Glutamatergic neuron (in vitro differentiated cells): Measurements from ENCODE around the gene USP44. TPM values are rescaled to one million over a fixed set of nuclear protein-coding genes. Genes with fewer than 3 reads are reported as not detected.

Experiments used
- DNase-seq: peaks from one replicate; pipeline ENCODE4 v3.0.0; 2022
- H3K27ac Mint-ChIP-seq: one replicate; pipeline ENCODE4 v1.8.0; 2020; ENCODE audit warnings: mild to moderate bottlenecking, mixed read lengths, inconsistent platforms; ENCODE audit not compliant: unreplicated experiment
- H3K27me3 Mint-ChIP-seq: one replicate; pipeline ENCODE4 v1.8.0; 2020; ENCODE audit warnings: mild to moderate bottlenecking, moderate library complexity, mixed read lengths, inconsistent platforms; ENCODE audit not compliant: unreplicated experiment
- H3K36me3 Mint-ChIP-seq: one replicate; pipeline ENCODE4 v1.8.0; 2020; ENCODE audit warnings: mild to moderate bottlenecking, mixed read lengths, inconsistent platforms; ENCODE audit not compliant: unreplicated experiment
- H3K4me1 Mint-ChIP-seq: one replicate; pipeline ENCODE4 v1.8.0; 2020; ENCODE audit warnings: mild to moderate bottlenecking, low read depth, mixed read lengths, inconsistent platforms; ENCODE audit not compliant: unreplicated experiment
- H3K4me3 Mint-ChIP-seq: one replicate; pipeline ENCODE4 v1.8.0; 2020; ENCODE audit warnings: mild to moderate bottlenecking, mixed read lengths, inconsistent platforms; ENCODE audit not compliant: unreplicated experiment
- H3K9me3 Mint-ChIP-seq: one replicate; pipeline ENCODE4 v1.8.0; 2020; ENCODE audit warnings: mild to moderate bottlenecking, moderate library complexity, mixed read lengths, inconsistent platforms; ENCODE audit not compliant: unreplicated experiment
- CTCF ChIP-seq: fragments of 200-600 bp; sonication (generic); IDR thresholded peaks from one replicate; pipeline ENCODE4 v1.5.0; 2021; ENCODE audit not compliant: partially characterized antibody, unreplicated experiment
- total RNA-seq: library from RNA; stranded (reverse); fragmentation: NEBNext Ultra II Directional; extraction: Animal tissue kit (Norgen Biotek cat#: 25700); gene quantifications from one replicate; pipeline ENCODE4 v1.2.1, GENCODE V29; 2021; ENCODE audit not compliant: unreplicated experiment

The USP44 gene
- total RNA-seq, 1 donor from 2014 or later = 2.7 TPM

DNA sequence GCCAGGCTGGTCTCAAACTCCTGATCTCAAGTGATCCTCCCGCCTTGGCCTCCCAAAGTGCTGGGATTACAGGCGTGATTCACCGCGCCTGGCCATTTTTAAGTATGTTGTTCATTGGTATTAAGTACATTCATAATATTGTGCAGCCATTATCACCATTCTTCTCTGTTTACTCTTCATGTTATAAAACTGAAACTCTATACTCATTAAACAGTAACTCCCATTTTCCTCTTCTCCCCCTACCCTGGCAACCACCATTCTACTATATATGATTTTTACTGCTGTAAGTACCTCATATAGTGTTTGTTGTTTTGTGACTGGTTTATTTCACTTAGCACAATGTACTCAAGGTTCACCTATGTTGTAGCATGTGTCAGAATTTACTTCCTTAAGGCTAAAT lies 54.2 kb downstream of the USP44 start:
- Mint-ChIP-seq H3K27ac (no peak overlapping the region), H3K4me1 (no peaks in the 10 kb centered on the region), H3K27me3 (peaks cover 5% of the 10 kb centered on the region), H3K4me3 (no peak overlapping the region), H3K9me3 (no peaks in the 10 kb centered on the region), H3K36me3 (peaks cover 10% of the 10 kb centered on the region)
- TF ChIP-seq CTCF = no peak
- DNase-seq = no peak

DNA sequence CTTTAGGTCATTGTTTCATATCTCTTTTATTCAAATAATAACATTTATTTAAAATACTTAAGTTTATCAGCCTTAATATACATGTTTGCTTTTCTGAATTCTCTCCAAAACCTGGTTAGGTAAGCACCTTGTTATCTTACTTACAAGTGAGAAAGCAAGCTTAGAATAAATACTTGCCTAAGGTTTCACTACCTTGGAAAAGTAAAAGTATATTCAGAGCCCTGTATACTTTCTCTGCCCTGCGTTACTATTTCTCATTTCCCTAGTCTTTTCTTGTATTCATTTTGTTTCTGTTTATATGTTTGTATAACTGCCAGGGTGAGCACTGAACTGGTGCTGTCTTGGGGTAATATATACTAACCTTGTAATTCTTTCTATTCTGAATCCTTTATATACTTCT lies 55.8 kb downstream of the USP44 start:
- no peak overlapping the region for H3K4me3 Mint-ChIP-seq
- no peak for TF ChIP-seq CTCF
- no peaks in the 10 kb centered on the region for H3K9me3 Mint-ChIP-seq
- no peak for DNase-seq
- peaks cover 5% of the 10 kb centered on the region for H3K27me3 Mint-ChIP-seq
- peaks cover 10% of the 10 kb centered on the region for H3K36me3 Mint-ChIP-seq
- H3K27ac Mint-ChIP-seq = no peak overlapping the region
- no peaks in the 10 kb centered on the region for H3K4me1 Mint-ChIP-seq

DNA sequence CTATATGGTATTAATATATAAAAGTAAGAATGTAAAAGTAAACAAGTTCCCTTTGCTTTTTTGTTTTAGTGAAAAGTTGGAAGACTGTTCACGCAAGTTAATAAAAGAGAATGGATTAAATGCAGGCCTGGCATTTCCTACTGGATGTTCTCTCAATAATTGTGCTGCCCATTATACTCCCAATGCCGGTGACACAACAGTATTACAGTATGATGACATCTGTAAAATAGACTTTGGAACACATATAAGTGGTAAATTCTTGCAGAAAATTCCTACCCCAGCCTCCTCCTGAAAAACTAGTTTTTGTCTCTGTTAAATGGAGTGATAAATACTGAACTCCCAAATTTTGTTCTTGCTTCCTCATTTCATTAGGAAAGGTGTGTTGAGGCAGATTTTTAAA lies 56.4 kb downstream of the USP44 start:
- Mint-ChIP-seq H3K4me1 (no peaks in the 10 kb centered on the region), H3K36me3 (peaks cover 10% of the 10 kb centered on the region), H3K27ac (no peak overlapping the region), H3K4me3 (no peak overlapping the region), H3K9me3 (no peaks in the 10 kb centered on the region), H3K27me3 (peaks cover 5% of the 10 kb centered on the region)
- TF ChIP-seq CTCF = no peak
- DNase-seq = no peak

GRCh38 chr12:95492462-95492861 lies 58.8 kb downstream of the USP44 start:
- no peaks in the 10 kb centered on the region for H3K9me3 Mint-ChIP-seq
- H3K4me3 Mint-ChIP-seq = no peak overlapping the region
- H3K27ac Mint-ChIP-seq = no peak overlapping the region
- no peak for TF ChIP-seq CTCF
- DNase-seq = no peak
- peaks cover 3% of the 10 kb centered on the region for H3K27me3 Mint-ChIP-seq
- H3K36me3 Mint-ChIP-seq = peaks cover 6% of the 10 kb centered on the region
- no peaks in the 10 kb centered on the region for H3K4me1 Mint-ChIP-seq

DNA sequence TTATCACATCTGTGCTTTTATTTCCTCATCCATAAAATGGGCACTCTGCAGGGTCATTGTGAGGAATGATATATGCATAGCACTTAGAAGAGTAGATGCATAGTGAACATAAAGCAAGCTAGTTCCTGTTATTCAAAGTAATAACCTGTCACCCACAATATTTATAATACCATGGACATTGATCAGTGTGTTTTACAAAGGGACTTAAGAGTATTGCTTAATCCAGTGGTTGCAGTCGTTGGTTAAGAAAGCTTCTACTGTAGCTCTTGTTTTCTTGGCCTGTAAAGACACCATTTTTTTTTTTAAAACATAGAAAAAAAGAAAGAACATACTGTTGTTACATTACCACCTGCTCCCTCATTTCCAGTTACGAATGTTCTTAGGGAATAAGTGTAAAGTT lies 64.3 kb downstream of the USP44 start:
- no peak for DNase-seq
- H3K27me3 Mint-ChIP-seq = peaks cover 1% of the 10 kb centered on the region

More for the DNA sequence above, 64.3 kb downstream of the USP44 start:
- Mint-ChIP-seq H3K36me3 (no peaks in the 10 kb centered on the region), H3K27ac (no peak overlapping the region), H3K9me3 (no peaks in the 10 kb centered on the region), H3K4me3 (no peak overlapping the region), H3K4me1 (no peaks in the 10 kb centered on the region)
- no peak for TF ChIP-seq CTCF
